ENCODE measurements around the gene G3BP1.
"Not testable (repeated sequence)": the region's sequence is repeated elsewhere in the genome, so short reads cannot be mapped to it uniquely, and the experiment has no call there.

Gene G3BP1

GRCh38 chr5:151860867-151861266 is 89.1 kb downstream of the G3BP1 start:
- not testable (repeated sequence) for FAIRE-seq; DNase-seq (ENCODE audit: low spot score)

All from RCC 7860 (cell line).